Ascending aorta (tissue), 2 donors: ENCODE data around the gene ADCK2. TPM values are rescaled to one million over a fixed set of nuclear protein-coding genes. Genes with fewer than 3 reads are reported as not detected.
"Not testable (repeated sequence)": the region's sequence is repeated elsewhere in the genome, so short reads cannot be mapped to it uniquely, and the experiment has no call there.

Experiments
- DNase-seq, 2 donors: peaks; one replicate each; pipeline ENCODE4 v3.0.0-alpha.2; 2019; ENCODE audit warnings: low spot score in 2 of 2
- H3K27ac ChIP-seq, 2 donors: fragments of 200-600 bp; sonication (generic); one replicate each; pipeline ENCODE4 v1.5.1; 2016 to 2017; ENCODE audit warnings: mild to moderate bottlenecking in 1 of 2
- H3K27me3 ChIP-seq: fragments of 200-600 bp; sonication (generic); one replicate; pipeline ENCODE4 v1.5.1; 2017
- H3K36me3 ChIP-seq, 2 donors: fragments of 200-600 bp; sonication (generic); one replicate each; pipeline ENCODE4 v1.5.1; 2016
- H3K4me1 ChIP-seq, 2 donors: fragments of 200-600 bp; sonication (generic); one replicate each; pipeline ENCODE4 v1.5.1; 2016 to 2017; ENCODE audit warnings: mild to moderate bottlenecking in 1 of 2
- H3K4me3 ChIP-seq, 2 donors: fragments of 200-600 bp; sonication (generic); one replicate each; pipeline ENCODE4 v1.5.1; 2016 to 2017; ENCODE audit warnings: mild to moderate bottlenecking in 1 of 2
- H3K9me3 ChIP-seq, 2 donors: fragments of 200-600 bp; sonication (generic); one replicate each; pipeline ENCODE4 v1.5.1; 2016
- CTCF ChIP-seq, 3 experiments: fragments of 200-600 bp in 2 of 3; fragments of 450-650 bp in 1 of 3; sonication (generic) in 2 of 3; IDR thresholded peaks; one replicate each; pipeline ENCODE4 v1.5.1; 2016 to 2019; ENCODE audit warnings: antibody characterized with exemption in 3 of 3, mild to moderate bottlenecking in 1 of 3, moderate library complexity in 1 of 3
- intact Hi-C: fragments of 100-400 bp; cut with DNase I; formaldehyde crosslinking; loops from one replicate; pipeline ENCODE4 v1.15.1; 2023
- total RNA-seq: library from RNA; depleted of rRNA; stranded (reverse); fragments of >200 nt; gene quantifications from one replicate; pipeline ENCODE4 v1.1.0, GENCODE V29; 2016

Gene ADCK2
- 46.1 TPM for total RNA-seq

DNA sequence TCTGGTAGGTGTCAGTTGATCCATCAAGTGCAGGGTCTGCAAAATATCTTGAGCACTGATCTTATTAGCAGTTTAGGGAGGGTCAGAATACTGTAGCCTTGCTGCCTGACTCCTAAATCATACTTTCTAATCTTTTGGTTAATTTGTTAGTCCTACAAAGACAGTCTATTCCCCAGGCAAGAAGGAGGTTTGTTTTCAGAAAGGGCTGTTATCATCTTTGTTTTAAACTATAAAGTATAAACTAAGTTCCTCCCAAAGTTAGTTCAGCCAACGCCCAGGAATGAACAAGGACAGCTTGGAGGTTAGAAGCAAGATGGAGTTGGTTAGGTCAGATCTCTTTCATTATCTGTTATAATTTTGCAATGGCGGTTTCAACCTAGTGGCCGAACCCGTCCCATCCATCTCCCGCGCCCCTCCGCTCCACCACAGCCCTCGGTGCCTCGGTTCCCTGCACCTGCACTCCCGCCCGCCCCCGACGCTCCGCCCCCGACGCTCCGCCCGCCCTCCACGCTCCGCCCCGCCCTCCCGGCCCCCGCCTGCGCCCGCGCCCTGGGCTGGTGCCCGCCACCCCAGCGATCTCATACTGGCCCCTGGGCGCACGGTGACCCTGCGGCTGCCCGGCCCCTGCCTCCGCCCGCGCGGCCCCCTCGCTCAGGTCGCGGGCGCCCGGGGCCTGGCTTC, at the start of gene ADCK2:
Gene ADCK2 (plus strand): TSS at position 564 of the 681 bp plus-strand sequence. CDS start 386 bp downstream, outside the sequence.
- Histone ChIP-seq H3K27me3 (no peaks in the 10 kb centered on the region), H3K27ac (peak within 1 kb of the TSS; percentile 83 to 87), H3K4me1 (peaks cover 0 to 15% of the 10 kb centered on the region in 2 donors), H3K4me3 (peak within 1 kb of the TSS; percentile 95 to 99), H3K9me3 (no peaks in the 10 kb centered on the region), H3K36me3 (no peaks in the 10 kb centered on the region)
- DNase-seq, result peak in 1 of 2 donors; percentile 80
- no peak for TF ChIP-seq CTCF (IDR thresholded peaks at IDR 0.05)
- intact Hi-C loops, result loop anchor here (5.0 kb wide), 1 partner anchor 275 kb away; the partner anchor contains the start of gene SLC37A3

GRCh38 chr7:140623980-140624379, 48.8 kb upstream of the ADCK2 start:
- intact Hi-C loops, result no loop called here
- no peak for DNase-seq
- H3K27ac ChIP-seq, result no peak overlapping the region
- H3K4me3 ChIP-seq, result no peak overlapping the region
- no peak for TF ChIP-seq CTCF (IDR thresholded peaks at IDR 0.05)
- no peaks in the 10 kb centered on the region for H3K27me3 ChIP-seq
- H3K36me3 ChIP-seq, result no peaks in the 10 kb centered on the region
- H3K9me3 ChIP-seq, result no peaks in the 10 kb centered on the region
- H3K4me1 ChIP-seq, result peaks cover 0 to 8% of the 10 kb centered on the region in 2 donors

GRCh38 chr7:140624392-140625191, 48.2 kb upstream of the ADCK2 start:
- Histone ChIP-seq H3K27ac (no peak overlapping the region), H3K4me3 (no peak overlapping the region), H3K9me3 (no peaks in the 10 kb centered on the region), H3K36me3 (no peaks in the 10 kb centered on the region), H3K27me3 (no peaks in the 10 kb centered on the region), H3K4me1 (peaks cover 0 to 8% of the 10 kb centered on the region in 2 donors)
- intact Hi-C loops, result no loop called here
- DNase-seq, result no peak
- TF ChIP-seq CTCF (IDR thresholded peaks at IDR 0.05), result no peak

GRCh38 chr7:140625192-140625558, 47.6 kb upstream of the ADCK2 start:
- H3K27ac ChIP-seq, H3K4me3 ChIP-seq, H3K4me1 ChIP-seq, DNase-seq, intact Hi-C loops, H3K27me3 ChIP-seq, H3K9me3 ChIP-seq, H3K36me3 ChIP-seq: not testable (repeated sequence)

DNA sequence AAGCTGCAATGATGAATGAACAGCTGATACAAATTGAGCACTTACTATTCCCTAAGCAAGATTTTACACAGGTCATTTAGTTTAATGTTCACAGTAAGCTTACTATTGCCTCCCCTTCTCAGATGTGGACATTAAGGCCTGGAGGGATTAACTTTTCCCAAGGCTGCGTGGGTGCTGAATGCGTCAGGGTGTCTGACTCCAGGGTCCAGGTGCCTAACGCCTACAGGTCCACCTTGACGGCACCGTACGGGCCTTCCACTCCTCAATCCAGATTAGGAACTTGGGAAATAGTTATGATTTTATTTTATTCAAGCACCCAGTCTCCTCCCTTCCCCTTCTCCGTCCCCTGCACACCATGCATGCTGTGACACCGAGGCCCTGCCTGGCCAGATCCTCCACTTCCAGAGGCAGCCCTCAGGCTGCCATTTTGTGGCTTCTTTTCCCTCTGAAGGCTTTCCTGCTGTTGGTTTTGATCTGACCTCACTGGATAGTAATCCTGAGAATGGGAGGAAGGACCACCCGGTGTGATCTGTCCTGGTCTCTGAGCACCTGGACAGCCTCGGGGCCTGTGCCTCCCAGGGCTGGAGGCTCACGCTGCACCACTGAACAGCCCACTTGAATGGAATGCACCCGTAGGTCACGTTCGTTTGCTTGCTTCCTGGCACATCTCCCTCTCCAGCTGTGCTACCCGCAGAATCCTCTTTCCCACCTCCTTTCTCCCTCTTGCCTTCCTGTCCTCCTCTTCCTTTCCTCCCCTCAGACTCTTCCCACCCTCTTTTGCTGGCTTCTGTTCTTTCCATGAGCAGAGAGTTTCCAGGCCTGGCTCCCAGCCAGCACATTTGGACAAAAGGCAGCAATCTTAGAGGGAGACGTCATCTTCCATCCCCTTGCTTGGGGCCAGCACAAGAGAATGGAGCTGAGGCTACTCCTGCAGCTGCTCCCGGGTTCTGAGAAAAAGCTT, 46.6 kb upstream of the ADCK2 start:
- peak; percentile 38 to 84 for DNase-seq
- peaks cover 0 to 8% of the 10 kb centered on the region in 2 donors for H3K4me1 ChIP-seq
- H3K27ac ChIP-seq, result no peak overlapping the region
- no peak overlapping the region for H3K4me3 ChIP-seq
- H3K9me3 ChIP-seq, result no peaks in the 10 kb centered on the region
- intact Hi-C loops, result no loop called here
- no peaks in the 10 kb centered on the region for H3K36me3 ChIP-seq
- H3K27me3 ChIP-seq, result no peaks in the 10 kb centered on the region
- no peak for TF ChIP-seq CTCF (IDR thresholded peaks at IDR 0.05)
